GM20000 (cell line): Measurements from ENCODE around the gene KRT40.

Source experiments
- DNase-seq: peaks from one replicate; pipeline ENCODE4 v3.0.0; 2012; ENCODE audit warnings: low spot score
- CTCF ChIP-seq: IDR thresholded peaks from 2 replicates; pipeline ENCODE4 v1.5.1; 2012; ENCODE audit warnings: mild to moderate bottlenecking, control low read depth; ENCODE audit errors: extremely low read depth, missing control alignments

Gene KRT40

GRCh38 chr17:40984226-40984625, at the start of gene KRT40:
KRT40 (minus strand) TSS chr17:40984326; CDS start chr17:40984273, 53 bp downstream.
- no peak for TF ChIP-seq CTCF
- DNase-seq: no peak

GRCh38 chr17:41029633-41030245, 45.6 kb upstream of the KRT40 start, which contains the start of gene KRTAP1-4:
KRTAP1-4 (minus strand) TSS chr17:41030195; CDS start chr17:41030078, 117 bp downstream.
- DNase-seq: no peak
- TF ChIP-seq CTCF: no peak

GRCh38 chr17:41026715-41027471, 42.8 kb upstream of the KRT40 start, which contains the start of gene KRTAP1-5:
KRTAP1-5 (minus strand) TSS chr17:41027208; CDS start chr17:41027155, 53 bp downstream.
- no peak for TF ChIP-seq CTCF
- no peak for DNase-seq

- TF ChIP-seq CTCF: no peak
Measured at GRCh38 chr17:41024697-41025096, 40.6 kb upstream of the KRT40 start.

GRCh38 chr17:41020336-41020735, 36.2 kb upstream of the KRT40 start:
- no peak for TF ChIP-seq CTCF
- DNase-seq: no peak

More at GRCh38 chr17:41024697-41025096, 40.6 kb upstream of the KRT40 start:
- DNase-seq: no peak

- TF ChIP-seq CTCF: no peak
- DNase-seq: no peak
Measured at GRCh38 chr17:41019415-41019814, 35.3 kb upstream of the KRT40 start.

GRCh38 chr17:41018541-41018940, 34.4 kb upstream of the KRT40 start:
- TF ChIP-seq CTCF: no peak

More at GRCh38 chr17:41018541-41018940, 34.4 kb upstream of the KRT40 start:
- no peak for DNase-seq
